Activated CD4-positive, CD25-positive, alpha-beta regulatory T cell (primary cell): ENCODE data around the gene DLX1.
A peak's percentile ranks its signal among the peaks of the same experiment; 100 is the strongest.
"Not testable (repeated sequence)": the region's sequence is repeated elsewhere in the genome, so short reads cannot be mapped to it uniquely, and the experiment has no call there.

ENCODE experiments used
- DNase-seq, 4 experiments: peaks; one replicate each; lab custom pipeline; 2025; lab: John Stamatoyannopoulos, UW

DLX1 gene

GRCh38 chr2:172065111-172065510 lies 20.2 kb upstream of the DLX1 start:
- DNase-seq, result no peak

- no peak for DNase-seq
Measured at GRCh38 chr2:172066394-172066886, 18.9 kb upstream of the DLX1 start.

- DNase-seq, result not testable (repeated sequence)
Measured at GRCh38 chr2:172067905-172068304, 17.4 kb upstream of the DLX1 start.

- DNase-seq, result no peak
Measured at GRCh38 chr2:172070936-172071335, 14.4 kb upstream of the DLX1 start.

GRCh38 chr2:172072303-172072702 lies 13.0 kb upstream of the DLX1 start:
- no peak for DNase-seq

GRCh38 chr2:172072706-172073105 lies 12.6 kb upstream of the DLX1 start:
- DNase-seq, result no peak

- no peak for DNase-seq
Measured at GRCh38 chr2:172073518-172073917, 11.8 kb upstream of the DLX1 start.

- no peak for DNase-seq
Measured at GRCh38 chr2:172074254-172074653, 11.1 kb upstream of the DLX1 start.

- no peak for DNase-seq
Measured at GRCh38 chr2:172079416-172079815, 5.9 kb upstream of the DLX1 start.

- no peak for DNase-seq
Measured at GRCh38 chr2:172079838-172080640, 5.3 kb upstream of the DLX1 start.

- DNase-seq, result no peak
Measured at GRCh38 chr2:172080641-172081220, 4.6 kb upstream of the DLX1 start.

- no peak for DNase-seq
Measured at GRCh38 chr2:172081221-172082022, 3.9 kb upstream of the DLX1 start.

- DNase-seq, result no peak
Measured at GRCh38 chr2:172082105-172082943, 3.0 kb upstream of the DLX1 start.

GRCh38 chr2:172082944-172083627 lies 2.2 kb upstream of the DLX1 start:
- DNase-seq, result no peak

GRCh38 chr2:172083628-172084394 lies 1.5 kb upstream of the DLX1 start:
- no peak for DNase-seq

GRCh38 chr2:172084395-172084644 lies 987 bp upstream of the DLX1 start:
- DNase-seq, result no peak

- peak in 1 of 4 experiments; percentile 16 for DNase-seq
Measured at GRCh38 chr2:172084645-172085459, 455 bp upstream of the DLX1 start.

- DNase-seq, result peak in 3 of 4 experiments; percentile 11 to 29 (median 18)
Measured at GRCh38 chr2:172086241-172087206, 1.2 kb downstream of the DLX1 start.
